Measurements from ENCODE around the gene KLF5. TPM values are rescaled to one million over a fixed set of nuclear protein-coding genes. Genes with fewer than 3 reads are reported as not detected.

The KLF5 gene
- total RNA-seq, 1 experiment from 2014 or later, result 2.3 TPM

GRCh38 chr13:73075546-73075945, 16.7 kb downstream of the KLF5 start:
- Mint-ChIP-seq H3K4me1 (peaks cover 57% of the 10 kb centered on the region), H3K27ac (peak overlapping the region; percentile 92), H3K9me3 (peaks cover 5% of the 10 kb centered on the region), H3K4me3 (peak overlapping the region; percentile 72), H3K36me3 (no peaks in the 10 kb centered on the region), H3K27me3 (ENCODE audit: low read depth) (peaks cover 13% of the 10 kb centered on the region)
- peak; percentile 96 for ATAC-seq
- TF ChIP-seq FOXP1 (CRISPR knock-in tag; IDR thresholded peaks at IDR 0.05; ENCODE audit: borderline replicate concordance) (peak; percentile 46; the same call in 1 of the 2 replicates), TEAD1 (CRISPR knock-in tag; IDR thresholded peaks at IDR 0.05) (peak; percentile 57; the same call in 1 of the 2 replicates), ETV6 (CRISPR knock-in tag; IDR thresholded peaks at IDR 0.05) (no peak), GTF2I (CRISPR knock-in tag; conservative IDR thresholded peaks at IDR 0.05) (no peak), CREB1 (CRISPR knock-in tag; IDR thresholded peaks at IDR 0.05) (no peak), SP1 (CRISPR knock-in tag; conservative IDR thresholded peaks at IDR 0.05) (0 out of 2 replicates have a peak, but pooled peaks have one; percentile 31), SOX15 (CRISPR knock-in tag; IDR thresholded peaks at IDR 0.05) (no peak), NFATC4 (CRISPR knock-in tag; IDR thresholded peaks at IDR 0.05) (no peak), TP53 (CRISPR knock-in tag; IDR thresholded peaks at IDR 0.05) (no peak), USF2 (CRISPR knock-in tag; IDR thresholded peaks at IDR 0.05) (no peak), ZNF121 (CRISPR knock-in tag; IDR thresholded peaks at IDR 0.05) (no peak), ELF4 (CRISPR knock-in tag; IDR thresholded peaks at IDR 0.05; ENCODE audit: low read depth) (no peak), CBFB (CRISPR knock-in tag; IDR thresholded peaks at IDR 0.05; ENCODE audit: low read depth) (no peak), NR1H2 (CRISPR knock-in tag; IDR thresholded peaks at IDR 0.05) (no peak), FOXK1 (CRISPR knock-in tag; IDR thresholded peaks at IDR 0.05) (0 out of 2 replicates have a peak, but pooled peaks have one; percentile 18)
- TF ChIP-seq, protein P1, sequence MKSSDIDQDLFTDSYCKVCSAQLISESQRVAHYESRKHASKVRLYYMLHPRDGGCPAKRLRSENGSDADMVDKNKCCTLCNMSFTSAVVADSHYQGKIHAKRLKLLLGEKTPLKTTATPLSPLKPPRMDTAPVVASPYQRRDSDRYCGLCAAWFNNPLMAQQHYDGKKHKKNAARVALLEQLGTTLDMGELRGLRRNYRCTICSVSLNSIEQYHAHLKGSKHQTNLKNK (CRISPR knock-in tag; IDR thresholded peaks at IDR 0.05), result 0 out of 2 replicates have a peak, but pooled peaks have one; percentile 49
- TF ChIP-seq, protein P2, sequence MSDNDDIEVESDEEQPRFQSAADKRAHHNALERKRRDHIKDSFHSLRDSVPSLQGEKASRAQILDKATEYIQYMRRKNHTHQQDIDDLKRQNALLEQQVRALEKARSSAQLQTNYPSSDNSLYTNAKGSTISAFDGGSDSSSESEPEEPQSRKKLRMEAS (CRISPR knock-in tag; IDR thresholded peaks at IDR 0.05), result peak; percentile 29; the same call in 1 of the 2 replicates
- TF ChIP-seq, protein P3, sequence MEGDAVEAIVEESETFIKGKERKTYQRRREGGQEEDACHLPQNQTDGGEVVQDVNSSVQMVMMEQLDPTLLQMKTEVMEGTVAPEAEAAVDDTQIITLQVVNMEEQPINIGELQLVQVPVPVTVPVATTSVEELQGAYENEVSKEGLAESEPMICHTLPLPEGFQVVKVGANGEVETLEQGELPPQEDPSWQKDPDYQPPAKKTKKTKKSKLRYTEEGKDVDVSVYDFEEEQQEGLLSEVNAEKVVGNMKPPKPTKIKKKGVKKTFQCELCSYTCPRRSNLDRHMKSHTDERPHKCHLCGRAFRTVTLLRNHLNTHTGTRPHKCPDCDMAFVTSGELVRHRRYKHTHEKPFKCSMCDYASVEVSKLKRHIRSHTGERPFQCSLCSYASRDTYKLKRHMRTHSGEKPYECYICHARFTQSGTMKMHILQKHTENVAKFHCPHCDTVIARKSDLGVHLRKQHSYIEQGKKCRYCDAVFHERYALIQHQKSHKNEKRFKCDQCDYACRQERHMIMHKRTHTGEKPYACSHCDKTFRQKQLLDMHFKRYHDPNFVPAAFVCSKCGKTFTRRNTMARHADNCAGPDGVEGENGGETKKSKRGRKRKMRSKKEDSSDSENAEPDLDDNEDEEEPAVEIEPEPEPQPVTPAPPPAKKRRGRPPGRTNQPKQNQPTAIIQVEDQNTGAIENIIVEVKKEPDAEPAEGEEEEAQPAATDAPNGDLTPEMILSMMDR (IDR thresholded peaks at IDR 0.05), result no peak
- TF ChIP-seq, protein P4, sequence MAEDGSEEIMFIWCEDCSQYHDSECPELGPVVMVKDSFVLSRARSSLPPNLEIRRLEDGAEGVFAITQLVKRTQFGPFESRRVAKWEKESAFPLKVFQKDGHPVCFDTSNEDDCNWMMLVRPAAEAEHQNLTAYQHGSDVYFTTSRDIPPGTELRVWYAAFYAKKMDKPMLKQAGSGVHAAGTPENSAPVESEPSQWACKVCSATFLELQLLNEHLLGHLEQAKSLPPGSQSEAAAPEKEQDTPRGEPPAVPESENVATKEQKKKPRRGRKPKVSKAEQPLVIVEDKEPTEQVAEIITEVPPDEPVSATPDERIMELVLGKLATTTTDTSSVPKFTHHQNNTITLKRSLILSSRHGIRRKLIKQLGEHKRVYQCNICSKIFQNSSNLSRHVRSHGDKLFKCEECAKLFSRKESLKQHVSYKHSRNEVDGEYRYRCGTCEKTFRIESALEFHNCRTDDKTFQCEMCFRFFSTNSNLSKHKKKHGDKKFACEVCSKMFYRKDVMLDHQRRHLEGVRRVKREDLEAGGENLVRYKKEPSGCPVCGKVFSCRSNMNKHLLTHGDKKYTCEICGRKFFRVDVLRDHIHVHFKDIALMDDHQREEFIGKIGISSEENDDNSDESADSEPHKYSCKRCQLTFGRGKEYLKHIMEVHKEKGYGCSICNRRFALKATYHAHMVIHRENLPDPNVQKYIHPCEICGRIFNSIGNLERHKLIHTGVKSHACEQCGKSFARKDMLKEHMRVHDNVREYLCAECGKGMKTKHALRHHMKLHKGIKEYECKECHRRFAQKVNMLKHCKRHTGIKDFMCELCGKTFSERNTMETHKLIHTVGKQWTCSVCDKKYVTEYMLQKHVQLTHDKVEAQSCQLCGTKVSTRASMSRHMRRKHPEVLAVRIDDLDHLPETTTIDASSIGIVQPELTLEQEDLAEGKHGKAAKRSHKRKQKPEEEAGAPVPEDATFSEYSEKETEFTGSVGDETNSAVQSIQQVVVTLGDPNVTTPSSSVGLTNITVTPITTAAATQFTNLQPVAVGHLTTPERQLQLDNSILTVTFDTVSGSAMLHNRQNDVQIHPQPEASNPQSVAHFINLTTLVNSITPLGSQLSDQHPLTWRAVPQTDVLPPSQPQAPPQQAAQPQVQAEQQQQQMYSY (CRISPR knock-in tag; IDR thresholded peaks at IDR 0.05), result peak; percentile 57
- TF ChIP-seq, protein P5, sequence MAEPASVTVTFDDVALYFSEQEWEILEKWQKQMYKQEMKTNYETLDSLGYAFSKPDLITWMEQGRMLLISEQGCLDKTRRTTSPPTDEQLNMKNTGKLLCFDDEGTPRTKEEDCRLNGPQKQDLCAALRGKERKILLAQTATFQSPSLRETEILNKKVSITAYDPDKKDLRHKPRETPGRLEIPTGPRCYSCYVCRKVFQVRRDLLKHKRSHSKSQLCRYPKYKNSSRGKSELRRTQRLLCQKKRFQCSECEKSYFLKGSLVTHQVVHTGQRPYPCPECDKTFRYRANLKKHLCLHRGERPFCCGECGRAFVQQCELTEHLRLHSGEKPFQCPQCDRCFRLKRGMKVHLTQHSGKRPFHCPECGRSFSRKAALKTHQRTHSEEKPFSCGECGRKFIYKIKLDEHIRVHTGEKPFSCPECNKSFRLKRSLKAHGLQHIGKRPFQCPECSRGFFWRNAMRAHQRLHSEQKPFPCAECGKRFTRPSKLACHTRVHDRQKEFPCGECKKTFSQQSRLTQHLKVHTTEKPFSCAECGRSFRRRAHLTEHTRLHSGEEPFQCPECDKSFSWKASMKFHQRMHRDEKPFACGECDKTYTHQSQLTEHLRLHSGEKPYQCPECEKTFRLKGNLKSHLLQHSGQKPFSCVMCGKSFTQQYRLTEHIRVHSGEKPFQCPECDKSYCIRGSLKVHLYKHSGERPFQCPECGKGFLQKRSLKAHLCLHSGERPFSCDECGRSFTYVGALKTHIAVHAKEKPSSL (CRISPR knock-in tag; conservative IDR thresholded peaks at IDR 0.05), result no peak
- ChIA-PET POLR2A (interaction anchor here (0.6 to 1.3 kb wide), 4 partner anchors 16 to 601 kb away, joined by 3 to 6 read pairs (median 4); partner anchors contain the start of gene KLF5), CTCF (interaction anchor here (0.6 to 1.2 kb wide), 5 partner anchors 11 to 123 kb away, joined by 3 to 5 read pairs (median 3); partner anchors contain the start of gene KLF5)
- DNase-seq (ENCODE audit: low spot score), result peak; percentile 66

All from WTC11 (cell line).